Stimulated activated CD4-positive, alpha-beta T cell treated with anti-CD3 and anti-CD28 coated beads, Interleukin-12 subunit alpha, Interleukin-12 subunit beta, amount 100 ng/mL, for 24 hours (primary cell): ENCODE data around the gene SCNN1B.
"Not testable (repeated sequence)": the region's sequence is repeated elsewhere in the genome, so short reads cannot be mapped to it uniquely, and the experiment has no call there.

Experiments used
- DNase-seq, 2 experiments: peaks; one replicate each; pipeline ENCODE4 v3.0.0-alpha.2; 2020; ENCODE audit warnings: low read depth in 2 of 2

Gene SCNN1B, protein sequence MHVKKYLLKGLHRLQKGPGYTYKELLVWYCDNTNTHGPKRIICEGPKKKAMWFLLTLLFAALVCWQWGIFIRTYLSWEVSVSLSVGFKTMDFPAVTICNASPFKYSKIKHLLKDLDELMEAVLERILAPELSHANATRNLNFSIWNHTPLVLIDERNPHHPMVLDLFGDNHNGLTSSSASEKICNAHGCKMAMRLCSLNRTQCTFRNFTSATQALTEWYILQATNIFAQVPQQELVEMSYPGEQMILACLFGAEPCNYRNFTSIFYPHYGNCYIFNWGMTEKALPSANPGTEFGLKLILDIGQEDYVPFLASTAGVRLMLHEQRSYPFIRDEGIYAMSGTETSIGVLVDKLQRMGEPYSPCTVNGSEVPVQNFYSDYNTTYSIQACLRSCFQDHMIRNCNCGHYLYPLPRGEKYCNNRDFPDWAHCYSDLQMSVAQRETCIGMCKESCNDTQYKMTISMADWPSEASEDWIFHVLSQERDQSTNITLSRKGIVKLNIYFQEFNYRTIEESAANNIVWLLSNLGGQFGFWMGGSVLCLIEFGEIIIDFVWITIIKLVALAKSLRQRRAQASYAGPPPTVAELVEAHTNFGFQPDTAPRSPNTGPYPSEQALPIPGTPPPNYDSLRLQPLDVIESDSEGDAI

DNA sequence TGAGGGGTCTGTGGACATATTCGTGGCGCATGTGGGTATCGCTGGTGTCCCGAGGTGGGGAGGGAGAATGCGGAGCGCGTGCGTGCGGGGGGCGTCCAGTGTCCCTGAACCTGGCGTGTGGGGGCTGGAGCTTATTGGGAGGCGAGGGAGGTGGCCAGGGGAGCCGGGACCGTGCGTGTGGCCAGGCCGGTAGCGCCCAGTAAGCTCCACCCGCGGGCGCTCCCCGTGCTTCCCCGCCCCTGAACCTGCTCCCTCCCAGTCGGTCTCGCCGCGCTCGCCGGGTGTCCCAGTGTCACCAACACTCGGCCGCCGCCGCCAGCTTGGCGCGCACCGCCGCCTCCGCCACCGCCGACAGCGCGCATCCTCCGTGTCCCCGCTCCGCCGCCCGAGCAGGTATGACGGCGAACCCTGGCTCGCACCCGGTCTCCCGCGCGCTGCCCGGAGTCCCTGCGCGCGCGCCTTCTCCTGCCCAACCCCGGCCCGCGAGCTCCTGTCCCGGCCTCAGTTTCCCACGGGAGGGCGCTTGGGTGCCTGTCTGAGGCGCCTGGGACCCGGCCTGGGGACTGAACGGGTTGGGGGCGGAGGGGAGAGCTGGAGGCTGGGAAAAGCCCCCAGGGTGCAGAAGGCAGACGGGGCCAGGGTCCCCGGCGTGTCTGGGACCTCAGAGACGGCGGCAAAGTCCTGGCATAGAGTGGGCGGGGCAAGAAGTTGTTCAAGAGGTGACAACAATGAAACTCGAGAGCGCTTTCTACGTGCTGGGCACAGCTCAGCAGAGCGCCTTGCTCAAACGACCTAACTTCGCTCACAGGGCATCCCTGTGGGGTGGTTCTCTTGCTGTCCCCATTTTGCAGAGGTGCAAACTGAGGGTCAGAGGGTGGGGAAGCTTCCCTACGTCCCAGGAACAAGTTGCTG is at the start of gene SCNN1B:
Gene SCNN1B, plus strand, starts transcription at position 258 of the 912 bp plus-strand sequence. CDS start 46,298 bp downstream, outside the sequence.
- no peak for DNase-seq

DNA sequence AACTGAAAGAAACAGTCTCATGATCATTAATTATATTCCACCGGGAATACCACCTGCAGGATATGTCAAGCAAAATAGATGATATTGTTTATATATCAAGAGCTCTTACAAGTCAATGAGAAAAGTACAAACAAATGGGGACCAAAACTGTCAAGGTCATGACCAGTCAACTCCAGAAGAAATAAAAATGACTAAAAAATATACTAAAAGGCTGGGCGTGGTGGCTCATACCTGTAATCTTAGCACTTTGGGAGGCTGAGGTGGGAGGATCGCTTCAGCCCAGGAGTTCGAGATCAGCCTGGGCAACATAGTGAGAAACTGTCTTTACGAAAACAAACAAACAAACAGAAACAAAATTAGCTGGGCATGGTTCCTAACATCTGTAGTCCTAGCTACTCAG is 49.8 kb upstream of the SCNN1B start:
- no peak for DNase-seq

DNA sequence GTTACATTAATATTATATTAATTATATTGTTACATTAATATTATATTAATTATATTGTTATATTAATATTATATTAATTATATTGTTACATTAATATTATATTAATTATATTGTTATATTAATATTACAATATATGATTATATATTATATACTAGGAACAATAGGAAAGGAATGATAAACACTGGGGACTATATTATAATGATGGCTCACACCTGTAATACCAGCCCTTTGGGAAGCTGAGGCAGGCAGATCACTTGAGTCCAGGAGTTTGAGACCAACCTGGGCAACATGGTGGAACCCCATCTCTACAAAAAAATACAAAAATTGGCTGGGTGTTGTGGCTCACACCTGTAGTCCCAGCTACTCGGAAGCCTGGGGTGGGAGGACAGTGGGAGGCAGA is 48.5 kb upstream of the SCNN1B start:
- not testable (repeated sequence) for DNase-seq

DNA sequence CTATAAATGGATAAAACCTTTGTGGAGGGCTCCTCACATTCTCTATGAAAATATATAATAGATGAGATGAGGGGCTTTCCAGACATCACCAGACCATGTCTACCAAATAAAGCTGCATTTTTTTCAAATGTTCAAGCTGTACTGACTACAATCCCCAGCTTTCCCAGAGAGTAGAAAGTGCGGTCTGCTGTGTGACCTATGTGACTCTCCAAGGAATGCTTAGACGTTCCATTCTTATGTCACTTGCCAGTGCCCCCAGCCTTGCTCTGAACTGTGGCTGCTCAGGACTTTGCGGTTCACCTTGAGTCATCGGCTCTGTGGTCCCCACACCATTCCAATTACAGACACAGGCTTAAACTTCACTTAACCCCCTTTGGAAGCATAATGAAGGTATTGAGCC is 47.8 kb upstream of the SCNN1B start:
- no peak for DNase-seq

DNA sequence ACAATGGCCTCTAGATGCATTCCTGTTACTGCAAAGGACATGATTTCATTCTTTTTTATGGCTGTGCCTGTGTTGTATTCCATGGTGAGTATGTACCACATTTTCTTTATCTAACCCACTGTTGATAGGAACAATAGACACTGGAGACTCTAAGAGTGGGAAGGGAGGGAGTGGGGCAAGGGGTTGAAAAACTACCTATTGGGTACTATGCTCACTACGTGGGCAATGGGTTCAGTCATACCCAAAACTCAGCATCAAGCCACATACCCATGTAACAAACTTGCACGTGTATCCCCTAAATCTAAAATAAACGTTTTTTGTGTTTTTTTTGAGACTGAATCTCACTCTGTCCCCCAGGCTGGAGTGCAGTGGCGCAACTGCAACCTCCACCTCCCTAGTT is 47.1 kb upstream of the SCNN1B start:
- no peak for DNase-seq

DNA sequence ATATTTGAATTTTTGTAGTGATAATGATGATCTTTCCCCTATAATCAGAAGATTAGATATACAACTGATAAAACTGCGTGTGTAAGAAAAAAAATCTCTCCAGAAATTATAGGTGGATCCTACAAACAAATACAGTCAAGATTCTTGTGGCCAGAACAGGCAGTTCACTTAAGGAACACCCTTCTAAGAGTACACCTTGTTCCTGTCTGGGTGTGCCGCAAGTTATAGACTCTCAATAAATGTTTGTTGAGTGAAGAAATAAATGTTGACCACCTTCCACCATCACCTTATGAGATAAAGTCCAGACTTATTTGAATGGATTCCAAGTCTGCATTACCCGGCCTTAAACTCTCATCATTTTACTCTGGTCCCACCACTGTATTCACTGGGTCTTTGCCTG is 45.7 kb upstream of the SCNN1B start:
- DNase-seq: no peak

DNA sequence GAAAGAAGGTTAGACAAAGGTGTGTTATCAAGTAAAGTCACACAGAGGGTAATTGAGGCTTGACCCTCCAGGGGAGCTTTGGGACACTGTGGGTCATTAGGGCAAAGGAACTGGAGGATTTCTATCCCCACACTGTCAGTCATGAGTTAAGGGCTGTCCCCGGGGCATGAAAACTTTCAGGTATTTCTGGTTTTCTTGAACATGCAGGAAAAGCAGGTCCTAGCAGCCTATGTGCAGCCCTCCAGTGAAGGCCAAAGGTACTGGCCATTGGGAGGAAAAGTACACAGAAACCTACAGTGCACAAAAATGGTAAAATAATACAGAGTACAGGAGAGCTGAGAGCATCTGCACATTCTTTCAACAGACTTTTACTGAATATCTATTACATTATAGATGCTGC is 44.4 kb upstream of the SCNN1B start:
- no peak for DNase-seq

DNA sequence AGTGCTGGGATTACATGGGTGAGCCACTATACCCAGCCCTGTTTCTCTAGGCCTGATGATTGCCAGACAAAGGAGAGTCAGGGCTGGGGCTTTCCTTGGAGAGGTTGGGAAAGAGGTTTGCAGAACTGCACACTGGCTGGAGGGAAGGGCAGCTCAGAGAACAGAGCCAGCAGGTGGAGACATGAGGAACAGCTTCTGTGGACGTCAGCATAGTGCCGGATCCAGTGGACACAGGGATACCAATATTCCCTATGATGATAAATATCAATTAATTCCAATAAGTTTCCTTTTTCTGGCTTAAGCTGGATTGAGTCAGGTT is 43.2 kb upstream of the SCNN1B start:
- DNase-seq: no peak

DNA sequence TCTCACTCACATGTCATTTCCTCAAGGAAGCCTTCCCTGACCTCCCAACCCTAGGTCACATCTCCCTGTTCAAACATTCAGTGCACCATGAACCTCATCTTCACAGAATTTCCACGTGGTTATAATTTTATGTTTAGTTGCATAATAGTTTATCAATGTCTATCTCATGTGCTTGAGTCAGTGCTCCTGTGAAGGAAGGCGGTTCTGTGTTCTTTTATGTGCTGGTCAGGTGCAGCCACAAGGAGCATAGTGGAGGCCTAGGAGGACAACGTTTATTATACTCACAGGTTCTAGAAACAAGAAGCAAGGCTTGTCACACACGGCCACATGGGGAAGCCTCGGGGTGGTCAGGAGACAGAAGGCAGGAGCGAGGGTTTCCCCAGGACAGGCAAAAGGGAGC is 34.5 kb upstream of the SCNN1B start:
- no peak for DNase-seq

DNA sequence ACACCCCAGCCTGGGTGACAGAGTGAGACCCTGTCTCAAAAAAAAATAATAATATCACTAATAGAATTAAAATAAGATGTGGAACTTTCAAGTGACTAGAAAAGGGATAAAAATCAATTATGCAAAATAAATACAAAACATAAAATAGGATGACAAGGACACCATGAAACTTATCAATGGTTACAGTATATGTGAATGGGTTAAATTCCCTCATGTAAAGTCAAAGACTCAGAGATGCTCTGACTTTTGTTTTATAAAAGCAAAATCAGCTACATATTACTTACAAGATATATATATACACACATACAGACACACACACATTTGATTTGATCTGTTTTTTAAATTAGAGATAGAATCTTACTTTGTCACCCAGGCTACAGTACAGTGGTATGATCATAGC is 33.5 kb upstream of the SCNN1B start:
- no peak for DNase-seq

DNA sequence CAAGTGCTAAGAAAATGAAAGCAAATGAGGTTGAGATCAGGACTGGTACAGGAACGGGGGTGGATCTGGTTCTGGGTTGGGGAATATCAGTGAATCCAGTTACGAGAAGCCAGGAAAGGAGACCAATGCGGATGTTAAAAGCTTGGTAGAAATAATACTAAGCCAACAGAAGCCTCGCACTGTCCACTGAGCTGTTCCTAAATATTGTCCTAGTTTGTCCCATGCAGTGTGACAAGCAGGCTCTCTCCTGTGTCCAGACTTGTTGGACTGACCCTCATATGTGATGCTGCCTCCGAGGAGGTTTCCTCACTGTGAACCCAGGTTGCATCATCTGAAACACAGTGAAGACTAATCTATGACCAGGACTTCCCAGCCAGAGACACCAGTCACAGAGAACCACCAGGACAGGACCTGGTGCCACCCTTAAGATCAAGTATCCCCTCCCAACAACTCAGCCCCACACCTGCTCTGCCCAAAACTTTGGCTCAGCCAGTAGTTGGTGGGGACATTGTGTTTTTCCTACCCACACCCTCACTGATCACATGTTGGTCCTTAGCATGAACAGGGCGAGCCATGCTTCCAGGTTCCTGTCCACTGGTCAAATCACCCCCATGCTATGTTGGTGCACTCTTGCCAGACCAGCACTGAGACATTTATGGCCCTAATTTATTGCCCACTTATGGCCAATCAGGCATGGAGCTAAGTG is 32.7 kb upstream of the SCNN1B start:
- DNase-seq: no peak

DNA sequence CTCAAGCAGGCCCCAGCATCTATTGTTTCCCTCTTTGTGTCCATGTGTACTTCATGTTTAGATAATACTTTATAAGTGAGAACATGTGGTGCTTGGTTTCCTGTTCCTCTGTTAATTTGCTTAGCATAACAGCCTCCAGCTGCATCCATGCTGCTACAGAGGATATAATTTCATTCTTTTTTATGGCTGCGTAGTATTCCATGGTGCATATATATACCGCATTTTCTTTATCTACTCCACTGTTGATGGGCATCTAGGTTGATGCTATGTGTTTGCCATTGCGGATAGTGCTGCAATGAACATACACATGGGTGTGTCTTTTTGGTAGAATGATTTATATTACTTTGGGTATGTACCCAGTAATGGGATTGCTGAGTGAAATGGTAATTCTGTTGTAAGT is 31.4 kb upstream of the SCNN1B start:
- DNase-seq: no peak

DNA sequence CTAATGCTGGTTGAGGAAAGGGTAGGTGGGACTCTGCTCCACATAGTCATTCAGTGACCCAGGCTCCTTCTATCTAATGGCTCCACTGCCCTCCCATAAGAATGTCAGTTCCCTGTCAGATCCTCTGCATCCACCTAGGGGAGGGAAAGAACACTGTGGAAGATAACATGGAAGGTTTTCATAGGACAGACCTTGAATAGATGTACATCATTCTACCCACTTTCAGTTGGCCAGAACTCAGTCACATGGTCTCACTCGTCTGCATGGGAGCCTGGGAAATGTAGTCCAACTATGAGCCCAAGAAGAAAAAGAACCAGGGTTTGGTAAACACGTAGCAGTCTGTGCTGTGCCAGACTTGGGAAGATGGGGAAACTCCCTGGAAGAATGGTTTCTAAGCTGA is 27.1 kb upstream of the SCNN1B start:
- DNase-seq: no peak

DNA sequence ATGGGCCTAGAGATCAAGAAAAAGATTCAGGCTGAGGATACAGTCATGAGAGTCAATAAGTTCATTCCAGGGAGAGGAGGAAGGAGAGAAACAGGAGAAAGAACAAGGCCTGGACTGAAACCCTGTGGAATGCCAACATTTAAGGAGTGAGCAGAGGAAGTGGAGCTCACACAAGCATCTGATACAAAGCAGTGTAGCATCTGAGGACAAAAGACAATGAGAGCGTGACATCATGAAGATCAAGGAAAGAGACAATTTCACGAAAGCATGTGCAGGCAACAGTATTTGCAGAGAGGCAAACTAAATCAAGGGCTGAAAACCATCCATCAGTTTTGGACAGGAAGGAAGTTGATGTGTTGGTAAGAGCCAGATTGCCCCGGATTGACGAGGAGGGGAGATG is 25.3 kb upstream of the SCNN1B start:
- DNase-seq: no peak

DNA sequence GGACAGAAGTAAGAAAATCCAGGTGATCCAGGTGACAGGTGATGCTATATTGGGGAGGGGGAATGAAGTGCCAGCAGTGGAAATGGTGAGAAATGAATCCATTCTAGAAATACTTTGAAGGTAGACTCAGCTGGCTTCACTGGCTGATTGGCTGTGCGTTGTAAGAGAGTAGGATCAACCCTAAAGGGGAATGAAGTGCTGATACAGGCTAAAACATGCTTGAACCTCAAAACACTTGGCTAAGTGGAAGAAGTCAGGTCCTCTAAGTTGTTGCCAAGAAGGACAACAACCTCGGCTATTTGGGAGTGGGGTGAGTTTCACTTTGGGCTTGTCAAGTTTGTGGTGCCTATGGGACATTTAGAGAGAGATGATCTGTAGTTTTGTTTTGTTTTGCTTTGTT is 24.1 kb upstream of the SCNN1B start:
- DNase-seq: no peak

DNA sequence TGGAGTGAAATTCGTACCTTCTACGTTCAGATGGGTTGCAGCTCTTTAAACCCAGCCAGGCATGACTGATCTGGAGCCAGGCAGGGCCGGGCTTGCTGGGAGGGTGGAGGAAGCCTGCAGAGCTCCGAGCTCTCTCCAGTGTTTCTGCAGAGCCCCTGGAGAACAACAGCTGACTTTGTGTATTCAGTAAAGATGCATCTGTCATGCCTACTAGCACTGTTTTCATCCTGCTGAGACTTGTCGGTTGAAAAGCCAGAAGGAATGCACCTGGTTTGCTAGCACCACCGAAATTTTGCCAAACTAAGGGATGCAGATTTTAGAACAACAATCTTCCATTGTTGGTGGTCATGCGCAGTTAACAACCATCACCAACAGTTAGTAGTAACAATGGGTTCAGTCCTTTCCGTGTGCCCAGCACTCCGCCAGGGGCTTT is 22.4 kb upstream of the SCNN1B start:
- no peak for DNase-seq

DNA sequence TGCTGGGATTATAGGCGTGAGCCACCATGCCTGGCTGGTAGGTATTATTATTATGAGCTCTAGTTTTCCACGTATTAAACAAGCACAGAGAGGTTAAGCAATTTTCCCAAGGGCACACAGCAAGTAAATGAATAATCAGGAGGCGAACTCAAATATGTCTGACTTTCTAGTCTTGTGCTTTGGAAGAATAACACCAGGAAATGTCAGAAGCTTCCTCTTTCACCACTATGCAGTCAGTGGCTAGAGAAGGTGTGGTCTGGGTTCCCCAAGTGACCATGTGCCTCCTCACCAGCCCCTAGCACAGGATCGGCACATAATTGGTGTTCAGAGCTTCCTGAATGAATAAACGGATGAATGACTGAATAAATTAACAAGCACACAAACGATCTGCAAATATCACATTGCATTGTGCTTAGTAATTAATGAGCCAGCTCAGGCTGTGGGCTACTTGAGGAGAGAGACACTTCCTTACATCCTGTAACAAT is 21.6 kb upstream of the SCNN1B start:
- DNase-seq: no peak

DNA sequence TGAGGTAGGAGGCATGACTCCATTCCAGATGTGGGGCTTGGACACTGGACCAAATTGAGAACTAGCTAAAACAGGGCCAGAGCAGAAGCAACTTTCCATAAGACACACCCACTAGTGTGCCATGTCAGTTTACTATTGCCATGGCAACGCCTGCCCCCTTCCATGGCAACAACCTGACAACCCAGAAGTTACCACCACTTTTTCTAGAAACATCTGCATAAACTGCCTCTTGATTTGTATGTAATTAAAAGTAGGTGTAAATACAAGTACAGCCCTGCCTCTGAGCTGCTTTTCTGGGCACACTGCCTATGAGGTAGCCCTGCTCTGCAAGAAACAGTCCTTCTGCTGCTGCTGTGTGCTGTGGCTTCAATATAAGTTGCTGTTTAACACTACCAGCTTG is 19.5 kb upstream of the SCNN1B start:
- DNase-seq: no peak

DNA sequence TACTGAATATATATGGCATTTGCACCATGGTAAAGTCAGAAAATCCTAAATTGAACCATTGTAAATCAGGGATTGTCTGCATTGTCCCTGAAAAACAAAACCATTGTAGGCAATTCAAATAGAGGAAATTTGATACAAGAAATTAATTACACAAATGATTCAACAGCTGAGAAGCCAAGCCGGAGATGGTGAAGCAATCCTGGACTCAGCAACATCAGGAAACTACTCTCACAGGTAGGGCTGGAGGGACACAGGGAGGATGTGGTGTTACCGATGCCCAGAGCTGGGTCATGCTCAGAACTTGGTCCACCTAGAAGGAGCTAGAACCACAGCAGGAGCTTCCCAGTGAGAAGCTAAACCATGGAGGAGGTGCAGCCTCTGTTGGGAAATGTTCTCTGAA is 18.5 kb upstream of the SCNN1B start:
- DNase-seq: no peak

DNA sequence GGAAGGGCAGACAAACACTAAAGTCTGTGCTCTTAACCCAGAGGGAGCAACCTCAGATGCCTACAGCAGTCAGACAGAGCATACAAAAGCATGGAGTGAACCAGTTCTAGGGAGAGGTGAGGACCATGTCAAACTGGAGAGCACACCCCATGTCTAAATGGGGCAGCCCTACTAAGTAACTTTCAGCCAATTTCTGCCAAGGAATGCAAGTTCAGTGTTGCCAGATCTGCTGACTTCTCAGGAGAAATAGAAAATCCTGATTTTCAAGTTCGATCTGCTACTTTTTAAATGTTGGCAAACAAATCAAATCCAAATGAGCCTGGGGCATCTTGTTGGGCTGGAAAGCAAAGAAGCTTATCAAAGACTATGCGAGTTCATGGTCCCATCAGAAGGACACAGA is 17.5 kb upstream of the SCNN1B start:
- no peak for DNase-seq

DNA sequence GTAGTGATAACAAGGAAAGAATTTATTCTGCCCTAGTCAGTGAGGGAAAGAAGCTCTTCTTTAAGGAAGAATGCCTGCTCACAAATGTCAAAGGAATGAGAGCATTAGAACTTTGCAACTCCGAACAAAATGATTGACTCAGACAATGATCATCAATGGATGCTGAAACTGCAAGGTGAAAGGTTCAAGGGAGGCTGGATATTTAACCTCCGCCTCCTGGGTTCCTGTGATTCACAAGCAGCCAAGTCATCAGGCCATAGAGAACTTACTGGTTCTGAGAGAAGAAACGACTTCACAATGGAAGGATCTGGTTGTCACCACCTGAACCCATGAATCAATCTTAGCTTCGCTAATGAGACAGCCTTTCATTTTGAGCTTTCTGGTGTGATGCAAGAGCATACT is 16.0 kb upstream of the SCNN1B start:
- no peak for DNase-seq

DNA sequence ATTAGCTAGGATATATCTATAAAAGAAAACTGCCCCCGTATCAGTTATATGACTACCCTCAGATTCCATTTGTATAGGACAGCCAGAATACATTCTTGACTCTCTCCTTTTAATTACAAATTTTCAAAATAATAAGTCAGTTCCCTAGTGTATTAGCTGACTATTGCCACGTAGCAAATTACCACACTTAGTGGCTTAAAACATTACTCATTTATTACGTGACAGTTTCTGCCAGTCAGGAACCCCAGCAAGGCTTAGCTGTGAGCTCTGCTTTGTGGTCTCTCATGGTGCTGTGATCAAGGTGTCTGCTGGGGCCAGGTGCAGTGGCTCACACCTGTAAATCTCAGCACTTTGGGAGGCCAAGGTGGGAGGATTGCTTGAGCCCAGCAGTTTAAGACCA is 13.9 kb upstream of the SCNN1B start:
- no peak for DNase-seq
